Mucosa of stomach (tissue), 1 donor: Measurements from ENCODE around the gene FAF1.
"Not testable (repeated sequence)": the region's sequence is repeated elsewhere in the genome, so short reads cannot be mapped to it uniquely, and the experiment has no call there.

ENCODE experiments used
- H3K27me3 ChIP-seq: one replicate; pipeline ENCODE4 v1.7.0; 2013; ENCODE audit warnings: mild to moderate bottlenecking, low read length; ENCODE audit not compliant: control insufficient read depth, insufficient read depth
- H3K36me3 ChIP-seq: one replicate; pipeline ENCODE4 v1.7.0; 2013; ENCODE audit warnings: low read length; ENCODE audit not compliant: control insufficient read depth, insufficient read depth
- H3K4me1 ChIP-seq: one replicate; pipeline ENCODE4 v1.7.0; 2013; ENCODE audit warnings: mild to moderate bottlenecking, low read length; ENCODE audit not compliant: control insufficient read depth, insufficient read depth
- H3K4me3 ChIP-seq: one replicate; pipeline ENCODE4 v1.7.0; 2013; ENCODE audit warnings: low read length
- H3K9ac ChIP-seq: one replicate; pipeline ENCODE4 v1.7.0; 2013; ENCODE audit warnings: mild to moderate bottlenecking, low read length, moderate library complexity
- H3K9me3 ChIP-seq: one replicate; pipeline ENCODE4 v1.7.0; 2013; ENCODE audit warnings: mild to moderate bottlenecking, low read length, moderate library complexity; ENCODE audit not compliant: control insufficient read depth
- donor health status: Pancreatic carcinoma.

The FAF1 gene

GRCh38 chr1:50531601-50532000 lies 428.5 kb downstream of the FAF1 start:
- Histone ChIP-seq H3K4me3 (no peak overlapping the region), H3K9ac (no peak overlapping the region), H3K27me3 (no peaks in the 10 kb centered on the region)

DNA sequence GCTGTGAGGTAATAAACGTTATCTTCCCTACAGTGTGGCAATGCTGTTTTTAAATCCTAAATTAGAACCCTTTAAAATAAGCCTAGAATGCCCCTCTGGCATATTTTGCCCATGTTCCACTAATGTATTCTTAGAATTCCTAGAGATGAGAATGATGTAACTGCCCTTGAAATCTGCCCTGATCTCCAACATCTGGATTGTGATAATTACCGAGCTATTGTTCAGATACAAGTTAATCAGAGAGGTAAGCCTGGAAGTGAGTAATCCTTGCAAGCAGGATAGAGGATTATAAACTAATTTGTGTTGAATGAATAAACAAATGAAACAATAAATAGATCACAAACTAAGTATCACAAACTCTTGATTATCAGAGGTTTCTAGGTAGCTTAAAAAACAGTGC lies 429.0 kb downstream of the FAF1 start:
- no peak overlapping the region for H3K4me3 ChIP-seq
- H3K9me3 ChIP-seq = no peaks in the 10 kb centered on the region
- H3K4me1 ChIP-seq = no peaks in the 10 kb centered on the region
- H3K27me3 ChIP-seq = no peaks in the 10 kb centered on the region
- no peak overlapping the region for H3K9ac ChIP-seq
- no peaks in the 10 kb centered on the region for H3K36me3 ChIP-seq

More at GRCh38 chr1:50531601-50532000, 428.5 kb downstream of the FAF1 start:
- Histone ChIP-seq H3K36me3 (no peaks in the 10 kb centered on the region), H3K9me3 (no peaks in the 10 kb centered on the region), H3K4me1 (no peaks in the 10 kb centered on the region)

- Histone ChIP-seq H3K27me3 (no peaks in the 10 kb centered on the region), H3K4me1 (no peaks in the 10 kb centered on the region), H3K4me3 (no peak overlapping the region), H3K9ac (no peak overlapping the region), H3K9me3 (no peaks in the 10 kb centered on the region), H3K36me3 (no peaks in the 10 kb centered on the region)
Measured at GRCh38 chr1:50529510-50529909, 430.6 kb downstream of the FAF1 start.

DNA sequence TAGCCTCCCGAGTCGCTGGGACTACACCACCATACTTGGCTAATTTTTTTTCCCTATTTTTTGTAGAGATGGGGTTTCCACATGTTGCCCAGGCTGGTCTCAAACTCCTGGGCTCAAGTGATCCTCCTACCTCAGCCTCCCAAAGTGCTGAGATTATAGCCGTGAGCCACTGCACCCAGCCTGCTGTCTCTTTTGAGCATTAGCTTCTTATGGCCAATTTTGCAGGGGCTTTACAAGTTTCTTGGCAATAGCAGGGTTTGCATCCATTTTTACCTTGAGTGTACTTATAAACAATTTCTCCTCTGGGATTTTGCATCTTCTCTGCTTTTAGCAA lies 432.1 kb downstream of the FAF1 start:
- H3K36me3 ChIP-seq, H3K27me3 ChIP-seq, H3K9ac ChIP-seq, H3K4me3 ChIP-seq, H3K4me1 ChIP-seq, H3K9me3 ChIP-seq: not testable (repeated sequence)

DNA sequence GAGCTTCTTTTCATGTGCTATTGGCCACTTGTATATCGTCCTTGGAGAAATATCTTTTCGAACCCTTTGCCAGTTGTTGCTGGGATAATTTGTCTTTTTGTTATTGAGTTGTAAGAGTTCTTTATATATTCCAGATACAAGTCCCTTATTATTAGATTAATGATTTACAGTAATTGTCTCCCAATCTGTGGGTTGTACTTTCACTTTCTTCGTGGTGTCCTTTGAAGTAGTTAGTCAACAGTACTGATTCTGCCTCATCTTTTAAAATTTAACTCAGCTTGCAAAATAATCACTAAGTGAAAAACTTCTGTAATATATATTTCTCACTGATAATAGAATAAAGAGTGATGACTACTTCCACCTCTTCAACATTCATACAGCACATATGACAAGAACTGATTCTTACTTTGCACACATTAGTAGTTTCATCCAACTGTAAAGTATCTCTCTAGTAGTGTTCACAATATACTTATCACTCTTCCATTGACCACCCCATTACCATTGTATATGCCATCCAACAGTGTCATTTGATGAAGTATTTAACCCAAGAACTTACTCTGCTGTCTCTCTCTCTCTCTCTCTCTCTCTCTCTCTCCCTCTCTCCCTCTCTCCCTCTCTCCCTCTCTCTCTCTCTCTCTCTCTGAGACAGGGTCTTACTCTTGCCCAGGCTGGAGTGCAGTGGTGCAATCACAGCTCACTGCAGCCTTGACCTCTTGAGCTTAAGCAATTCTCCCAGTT lies 432.6 kb downstream of the FAF1 start:
- Histone ChIP-seq H3K36me3 (no peaks in the 10 kb centered on the region), H3K4me3 (no peak overlapping the region), H3K4me1 (no peaks in the 10 kb centered on the region), H3K27me3 (no peaks in the 10 kb centered on the region), H3K9ac (no peak overlapping the region), H3K9me3 (no peaks in the 10 kb centered on the region)

- Histone ChIP-seq H3K4me3 (no peak overlapping the region), H3K4me1 (no peaks in the 10 kb centered on the region), H3K27me3 (no peaks in the 10 kb centered on the region), H3K9me3 (no peaks in the 10 kb centered on the region), H3K36me3 (no peaks in the 10 kb centered on the region), H3K9ac (no peak overlapping the region)
Measured at GRCh38 chr1:50526431-50526830, 433.6 kb downstream of the FAF1 start.

GRCh38 chr1:50523548-50523947 lies 436.5 kb downstream of the FAF1 start:
- H3K36me3 ChIP-seq = no peaks in the 10 kb centered on the region
- no peak overlapping the region for H3K4me3 ChIP-seq
- no peaks in the 10 kb centered on the region for H3K4me1 ChIP-seq
- no peaks in the 10 kb centered on the region for H3K27me3 ChIP-seq
- H3K9me3 ChIP-seq = no peaks in the 10 kb centered on the region
- no peak overlapping the region for H3K9ac ChIP-seq

DNA sequence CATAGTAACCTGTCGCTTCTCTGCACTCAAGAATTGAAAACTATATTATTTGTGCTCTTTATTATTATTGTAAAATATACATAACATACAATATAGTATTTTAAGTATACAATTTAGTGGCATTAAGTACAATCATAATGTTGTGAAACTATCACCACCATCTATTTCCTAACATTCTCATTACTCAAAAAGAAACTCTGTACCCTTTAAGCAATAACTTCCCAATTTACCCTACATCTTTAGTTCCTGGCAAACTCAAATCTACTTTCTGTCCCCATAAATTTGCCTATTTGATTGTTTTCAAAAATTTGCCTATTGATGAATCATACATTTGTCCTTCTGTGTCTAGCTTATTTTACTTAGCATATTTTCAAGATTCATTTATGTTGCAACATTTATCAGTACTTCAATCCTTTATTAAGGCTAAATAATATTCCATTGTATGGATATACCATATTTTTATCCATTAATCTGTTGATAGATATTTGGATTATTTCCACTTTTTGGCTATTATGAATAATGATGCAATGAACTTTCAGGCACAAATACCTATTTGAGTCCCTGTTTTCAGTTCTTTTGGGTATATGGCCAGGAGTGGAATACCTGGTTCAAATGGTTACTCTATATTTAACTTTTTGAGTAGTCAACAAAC lies 437.2 kb downstream of the FAF1 start:
- Histone ChIP-seq H3K27me3 (no peaks in the 10 kb centered on the region), H3K4me3 (no peak overlapping the region), H3K9me3 (no peaks in the 10 kb centered on the region), H3K9ac (no peak overlapping the region), H3K4me1 (no peaks in the 10 kb centered on the region), H3K36me3 (no peaks in the 10 kb centered on the region)

- Histone ChIP-seq H3K9ac (no peak overlapping the region), H3K4me1 (no peaks in the 10 kb centered on the region), H3K9me3 (no peaks in the 10 kb centered on the region), H3K36me3 (no peaks in the 10 kb centered on the region), H3K27me3 (no peaks in the 10 kb centered on the region), H3K4me3 (no peak overlapping the region)
Measured at GRCh38 chr1:50521703-50522102, 438.4 kb downstream of the FAF1 start.

DNA sequence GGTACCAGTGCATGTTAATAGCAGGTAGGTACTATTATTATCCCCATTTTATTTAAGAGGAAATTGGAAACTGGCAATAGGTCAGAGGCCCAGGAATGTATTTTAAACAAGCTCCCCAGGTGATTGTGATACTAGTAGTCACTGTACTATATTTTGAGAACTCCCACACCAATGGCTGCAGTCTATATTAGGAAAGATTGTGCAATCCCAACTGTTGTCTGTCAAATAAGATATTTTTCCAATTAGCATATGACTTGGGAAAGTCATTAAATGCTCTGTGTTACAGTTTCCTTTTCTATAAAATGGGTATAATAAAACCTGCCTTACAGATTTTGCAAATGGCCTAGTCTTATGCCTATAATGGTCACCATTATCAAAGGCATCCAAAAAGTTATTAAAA lies 442.6 kb downstream of the FAF1 start:
- Histone ChIP-seq H3K9ac (no peak overlapping the region), H3K9me3 (no peaks in the 10 kb centered on the region), H3K4me1 (no peaks in the 10 kb centered on the region), H3K4me3 (no peak overlapping the region), H3K27me3 (no peaks in the 10 kb centered on the region), H3K36me3 (no peaks in the 10 kb centered on the region)

GRCh38 chr1:50516056-50516455 lies 444.0 kb downstream of the FAF1 start:
- Histone ChIP-seq H3K9ac (no peak overlapping the region), H3K9me3 (no peaks in the 10 kb centered on the region), H3K4me1 (no peaks in the 10 kb centered on the region), H3K36me3 (no peaks in the 10 kb centered on the region), H3K27me3 (no peaks in the 10 kb centered on the region), H3K4me3 (no peak overlapping the region)

GRCh38 chr1:50508040-50508586 lies 452.0 kb downstream of the FAF1 start:
- H3K36me3 ChIP-seq = no peaks in the 10 kb centered on the region
- no peaks in the 10 kb centered on the region for H3K4me1 ChIP-seq
- H3K9me3 ChIP-seq = no peaks in the 10 kb centered on the region
- no peaks in the 10 kb centered on the region for H3K27me3 ChIP-seq
- H3K9ac ChIP-seq = no peak overlapping the region
- no peak overlapping the region for H3K4me3 ChIP-seq
